ENCODE measurements around the gene KLHL29.

KLHL29 gene

DNA sequence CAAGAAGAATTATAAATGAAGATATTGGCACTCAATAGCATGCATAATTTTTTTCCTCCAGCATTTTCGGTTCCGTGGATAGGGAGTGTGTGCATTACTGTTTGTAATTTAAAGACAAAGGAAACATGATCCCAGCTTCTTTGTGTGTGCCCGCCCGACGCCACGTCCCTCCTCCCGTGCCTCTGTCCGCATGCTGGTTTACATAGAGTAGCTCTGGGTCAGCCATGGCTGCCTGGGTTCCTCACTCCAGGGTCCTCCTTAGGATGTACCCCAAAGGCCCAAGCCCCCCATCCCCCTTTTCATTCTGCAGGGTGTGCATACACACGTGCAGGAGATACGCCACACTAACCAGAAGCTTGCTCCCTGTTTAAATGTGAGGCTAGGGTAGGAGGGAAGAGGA is 214.7 kb downstream of the KLHL29 start:
- no peak for DNase-seq

DNA sequence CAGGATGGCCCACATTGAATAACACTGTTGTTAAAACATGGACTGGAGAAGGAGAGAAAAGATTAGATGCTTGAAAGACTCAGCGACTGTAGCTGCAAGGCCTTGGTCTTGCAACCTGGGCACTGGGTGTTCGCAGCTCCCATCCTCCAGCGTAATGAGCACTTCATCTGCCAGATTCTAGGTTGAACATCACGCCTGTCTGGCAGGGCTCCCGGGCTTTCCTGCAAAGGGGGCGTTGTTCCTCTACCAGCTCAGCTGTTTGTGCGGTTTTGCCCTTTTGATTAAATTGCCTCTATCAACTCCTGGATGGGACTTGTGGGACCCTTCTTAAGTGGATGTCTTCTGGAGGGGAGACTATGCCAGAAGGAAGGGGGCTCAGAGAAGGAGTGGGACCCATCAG is 215.4 kb downstream of the KLHL29 start:
- DNase-seq, result no peak

DNA sequence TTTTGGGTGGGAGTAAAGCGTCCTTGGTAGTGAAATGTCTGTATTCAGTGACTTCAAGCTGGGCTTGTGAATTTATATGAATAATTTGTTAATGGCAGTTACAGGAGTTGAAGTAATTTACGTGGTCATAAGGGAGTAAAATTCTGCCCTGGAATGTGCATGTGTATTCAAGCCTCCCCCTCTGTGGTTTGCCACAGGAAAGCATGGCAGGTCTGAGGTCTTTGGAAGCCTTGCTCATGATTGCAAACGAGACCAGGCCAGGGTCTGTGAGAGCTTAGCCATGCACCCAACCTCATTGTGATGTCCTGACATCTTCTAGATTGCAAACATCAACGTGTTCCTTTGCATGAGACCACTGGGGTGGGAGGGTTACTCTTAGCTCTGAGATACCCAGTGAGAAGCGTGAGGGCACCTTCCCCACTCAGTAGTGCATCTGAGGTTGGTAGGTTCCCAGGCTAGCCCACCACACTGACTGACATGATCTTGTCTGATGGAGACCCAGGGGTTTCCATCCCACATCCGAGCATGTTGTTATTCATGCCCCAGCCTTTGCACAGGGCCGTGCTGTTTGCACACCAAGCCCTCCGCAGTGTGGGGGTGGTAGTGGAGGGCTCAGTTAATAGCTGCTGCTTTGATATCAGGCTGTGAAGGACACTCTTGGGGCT is 216.5 kb downstream of the KLHL29 start:
- peak; percentile 41 for DNase-seq

DNA sequence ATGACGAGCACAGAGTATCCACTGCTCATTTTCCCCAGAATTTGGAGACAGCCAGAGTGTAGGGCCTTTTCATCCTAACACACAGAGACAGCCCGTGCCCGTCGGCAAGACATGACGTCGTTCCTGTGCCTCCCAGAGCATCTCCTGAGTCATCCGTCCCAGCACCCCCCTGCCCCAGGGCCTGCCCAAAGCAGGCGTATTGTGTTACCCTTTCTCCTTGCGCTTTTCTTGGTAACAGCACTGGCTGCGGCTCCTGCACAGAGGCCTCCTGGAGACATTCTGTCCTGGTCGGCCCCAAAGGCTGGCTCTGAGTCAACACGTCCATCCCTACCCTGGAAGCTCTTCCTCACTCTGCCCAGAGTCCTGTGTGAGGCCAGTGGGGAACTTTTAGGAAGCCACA is 217.1 kb downstream of the KLHL29 start:
- no peak for DNase-seq

DNA sequence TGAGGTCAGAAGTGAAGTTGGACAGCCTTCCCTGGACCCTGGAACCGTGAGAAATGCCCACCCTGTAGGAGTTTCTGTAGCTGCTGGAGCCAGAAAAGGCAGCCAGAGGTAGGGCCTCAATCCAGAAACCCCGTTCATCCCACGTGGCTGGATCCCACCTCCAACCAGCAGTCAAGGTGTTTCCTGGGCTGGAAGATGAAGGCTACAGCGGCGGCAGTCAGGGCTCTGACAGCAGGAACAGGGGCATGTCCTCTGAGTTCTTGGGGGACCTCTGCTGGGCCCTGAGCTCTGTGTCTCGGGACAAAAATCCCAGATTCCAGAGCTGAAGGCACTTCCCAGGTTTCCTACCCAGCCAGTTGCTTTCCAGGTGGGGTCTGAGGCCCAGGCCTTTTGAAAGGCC is 218.2 kb downstream of the KLHL29 start:
- no peak for DNase-seq

DNA sequence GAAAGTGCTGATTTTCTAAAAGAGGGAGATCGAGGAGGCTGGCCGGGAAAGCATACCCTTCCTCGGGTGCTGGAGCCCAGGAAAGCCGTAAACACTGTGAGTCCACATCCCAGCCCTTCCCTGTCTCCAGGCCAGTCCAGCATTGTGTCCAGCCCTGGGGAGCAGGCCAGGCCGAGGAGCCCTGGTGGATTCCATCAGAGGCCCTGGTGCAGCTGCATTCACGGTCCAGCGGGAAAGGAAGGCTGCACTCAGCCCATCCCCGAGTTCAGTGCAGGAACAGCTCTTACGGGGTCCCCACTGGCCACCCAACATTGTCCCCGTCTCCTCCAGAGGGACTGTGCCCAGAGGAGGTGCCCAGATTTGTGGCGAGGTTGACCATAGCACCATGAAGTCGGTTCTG is 218.6 kb downstream of the KLHL29 start:
- no peak for DNase-seq

DNA sequence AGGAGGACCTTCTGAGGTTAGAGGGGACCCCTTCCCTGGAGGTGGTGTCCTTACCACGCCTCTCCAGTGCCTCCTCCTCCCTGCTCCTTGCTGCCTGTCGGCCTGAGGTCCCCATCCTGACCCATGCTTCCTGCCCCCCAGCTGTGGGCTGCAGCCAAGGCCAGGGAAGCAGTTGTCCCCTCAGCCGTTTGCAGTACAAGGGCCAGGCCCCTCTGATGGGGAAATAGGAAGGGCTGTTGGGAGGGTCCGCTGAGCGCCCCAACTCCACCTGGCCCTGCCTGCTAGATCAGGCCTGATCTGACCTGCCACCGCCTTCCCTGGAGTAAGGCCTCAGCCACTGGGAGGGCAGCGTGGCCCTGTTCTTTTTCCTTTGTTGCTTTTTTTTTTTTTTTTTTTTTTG is 219.8 kb downstream of the KLHL29 start:
- no peak for DNase-seq

DNA sequence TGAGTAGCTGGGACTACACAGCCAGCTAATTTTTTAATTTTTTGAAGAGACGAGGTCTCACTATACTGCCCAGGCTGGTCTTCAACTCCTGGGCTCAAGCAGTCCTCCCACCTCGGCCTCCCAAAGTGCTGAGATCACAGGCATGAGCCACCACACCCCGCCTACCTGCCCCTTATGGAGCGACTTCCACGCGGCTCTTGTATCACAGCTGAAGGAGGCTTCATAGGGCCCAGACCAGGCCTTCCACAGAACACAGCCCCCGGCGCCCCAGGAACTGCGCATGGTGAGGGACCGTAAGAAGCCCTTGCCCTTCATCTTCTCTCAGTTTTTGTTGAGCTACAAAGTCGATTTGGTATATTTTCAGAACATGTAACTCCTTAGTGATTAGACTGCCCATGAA is 220.3 kb downstream of the KLHL29 start:
- no peak for DNase-seq

DNA sequence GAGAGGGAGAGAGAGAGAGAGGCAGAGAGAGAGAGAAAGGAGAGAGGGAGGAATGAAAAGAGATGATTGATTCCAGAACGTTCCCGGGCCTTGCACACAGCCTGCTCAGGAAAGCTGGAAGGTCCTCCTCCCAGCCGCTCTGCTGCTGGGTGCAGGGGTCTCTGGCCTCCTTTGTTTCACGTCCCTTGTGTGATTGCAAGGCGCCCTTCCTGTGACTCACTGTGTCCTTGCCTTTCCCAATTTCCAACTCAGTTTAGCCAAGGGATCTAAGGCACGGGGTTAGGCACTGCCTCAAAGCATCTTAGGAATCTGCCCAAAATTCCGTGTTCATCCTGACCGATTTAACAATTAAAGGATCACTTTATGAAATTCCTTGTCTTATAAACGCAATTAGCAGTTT is 221.2 kb downstream of the KLHL29 start:
- DNase-seq, result no peak

DNA sequence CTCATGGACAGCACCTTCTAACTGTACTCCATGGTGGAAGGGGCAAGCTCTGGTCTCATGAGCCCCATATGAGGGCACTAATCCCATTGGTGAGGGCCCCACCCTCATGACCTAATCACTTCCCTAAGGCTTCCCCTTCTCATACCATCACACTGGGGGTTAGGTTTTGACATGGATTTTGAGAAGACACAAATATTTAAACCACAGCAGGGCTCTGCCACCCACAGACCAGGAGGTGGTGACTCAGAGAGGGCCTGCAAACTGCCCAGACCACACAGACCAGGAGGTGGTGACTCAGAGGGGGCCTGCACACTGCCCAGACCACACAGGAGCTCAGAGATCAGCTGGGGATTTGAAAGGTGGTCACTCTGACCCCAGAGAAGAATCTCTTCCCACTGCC is 222.0 kb downstream of the KLHL29 start:
- DNase-seq, result peak; percentile 58

DNA sequence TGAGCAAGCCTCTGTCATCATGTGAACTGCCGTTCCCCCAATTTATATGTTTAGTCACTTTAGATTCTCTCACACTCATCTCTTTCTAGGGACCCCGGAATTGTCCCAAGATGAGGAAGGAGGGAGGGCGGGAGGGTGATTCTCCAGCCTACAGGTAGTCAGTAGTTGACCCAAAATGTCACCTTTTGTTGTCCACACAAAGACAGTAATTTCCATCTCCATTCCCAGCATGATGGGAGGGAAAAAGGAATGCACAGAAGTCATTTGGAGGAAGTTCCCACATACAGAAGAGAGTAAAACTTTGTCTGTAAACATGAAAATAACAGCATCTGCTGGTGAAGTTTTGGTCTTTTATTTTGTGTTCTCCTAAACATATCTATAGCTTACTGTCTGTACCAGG is 222.9 kb downstream of the KLHL29 start:
- no peak for DNase-seq

DNA sequence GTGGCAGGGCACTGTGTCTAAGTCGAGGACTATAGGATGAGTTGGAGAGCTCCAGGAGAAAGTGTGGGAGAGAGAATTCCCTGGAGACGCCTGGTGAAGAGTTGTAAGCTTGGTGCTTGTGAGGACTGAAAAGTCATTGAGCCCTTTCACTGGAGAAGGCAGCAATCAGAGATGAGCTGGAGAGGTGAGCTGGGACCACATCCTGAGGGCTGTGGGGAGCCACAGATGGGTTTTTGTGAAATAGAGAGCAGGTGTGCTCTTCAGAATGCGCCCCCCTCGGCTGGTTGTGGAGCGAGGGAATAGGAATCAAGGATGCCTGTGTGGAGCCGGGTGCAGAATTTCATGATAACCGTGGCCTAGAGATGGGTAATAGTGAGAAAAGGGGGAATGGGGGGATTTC is 224.3 kb downstream of the KLHL29 start:
- no peak for DNase-seq

DNA sequence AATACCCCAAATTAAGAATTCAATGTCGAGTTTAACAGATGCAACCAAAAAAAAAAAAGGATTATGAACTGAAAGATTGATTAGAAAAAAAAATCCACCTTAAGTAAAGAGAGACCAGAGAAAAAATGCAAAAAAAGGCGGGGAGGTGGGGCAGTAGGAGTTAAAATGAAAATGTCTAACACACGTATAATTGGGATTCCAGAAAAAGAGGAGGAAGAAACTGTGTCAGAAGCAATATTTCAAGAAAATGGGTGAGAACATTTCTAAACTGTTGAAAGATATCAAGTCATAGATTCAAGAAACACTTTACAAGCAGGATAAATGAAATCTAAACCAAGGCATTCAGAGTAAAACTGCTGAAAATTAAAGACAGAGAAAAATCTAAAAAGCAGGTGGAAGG is 226.9 kb downstream of the KLHL29 start:
- no peak for DNase-seq

DNA sequence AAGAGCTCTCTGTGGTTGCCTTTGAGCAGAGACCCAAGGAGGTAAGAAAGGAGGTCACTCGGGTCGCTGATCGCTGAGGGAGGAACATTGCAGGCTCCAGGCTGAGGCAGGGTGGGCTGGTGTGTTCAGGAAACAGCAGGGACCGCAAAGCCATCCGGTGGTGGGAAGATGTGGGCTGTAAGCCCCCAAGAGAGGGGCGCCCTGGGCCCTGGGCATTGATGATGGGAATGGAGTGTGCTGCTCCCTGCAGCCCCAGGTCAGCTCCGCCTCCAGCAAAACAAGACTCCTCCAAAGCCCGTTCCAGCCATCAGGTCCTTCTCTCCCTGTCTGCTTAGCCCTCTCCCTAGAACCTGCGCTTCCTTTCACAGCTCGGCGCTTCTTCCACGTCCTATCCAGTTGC is 229.7 kb downstream of the KLHL29 start:
- no peak for DNase-seq

DNA sequence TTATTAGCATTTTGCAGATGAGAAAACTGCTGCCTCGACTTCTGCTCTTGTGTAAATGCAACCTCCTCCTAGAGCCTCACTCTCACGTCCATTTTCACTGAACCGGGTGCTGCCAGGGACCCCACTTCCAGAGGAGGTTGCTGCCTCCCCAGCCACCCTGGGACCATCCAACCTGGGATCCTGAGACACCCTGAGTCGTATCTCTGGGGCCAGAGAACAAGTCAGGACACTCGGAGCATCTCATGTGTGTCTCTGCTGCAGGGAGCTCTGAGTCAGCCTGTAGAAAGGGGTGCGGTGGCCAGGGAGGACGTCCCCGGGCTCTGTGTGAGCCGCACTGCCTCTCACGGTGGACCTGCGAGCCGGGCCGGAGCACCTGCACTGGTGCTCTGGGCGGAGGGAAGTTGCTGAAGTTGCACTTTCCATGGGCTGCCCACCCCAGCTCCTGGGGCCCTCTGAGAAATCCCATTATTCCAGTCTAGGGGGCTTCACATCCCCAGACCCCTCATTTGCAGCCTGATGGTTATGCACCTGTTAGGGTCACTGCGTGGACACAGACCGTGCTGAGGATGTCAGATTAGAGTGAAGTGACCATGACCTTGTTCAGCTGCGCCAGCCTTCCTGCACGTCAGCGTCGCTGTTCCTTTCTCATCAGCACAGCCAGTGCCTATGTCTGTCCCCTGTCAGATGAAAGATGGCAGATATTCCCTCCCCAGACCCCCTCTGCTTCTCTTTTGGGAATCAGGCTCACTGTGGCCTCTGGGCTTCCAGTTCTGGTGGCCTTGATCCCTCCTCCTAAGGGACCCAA is 230.4 kb downstream of the KLHL29 start:
- DNase-seq, result no peak

DNA sequence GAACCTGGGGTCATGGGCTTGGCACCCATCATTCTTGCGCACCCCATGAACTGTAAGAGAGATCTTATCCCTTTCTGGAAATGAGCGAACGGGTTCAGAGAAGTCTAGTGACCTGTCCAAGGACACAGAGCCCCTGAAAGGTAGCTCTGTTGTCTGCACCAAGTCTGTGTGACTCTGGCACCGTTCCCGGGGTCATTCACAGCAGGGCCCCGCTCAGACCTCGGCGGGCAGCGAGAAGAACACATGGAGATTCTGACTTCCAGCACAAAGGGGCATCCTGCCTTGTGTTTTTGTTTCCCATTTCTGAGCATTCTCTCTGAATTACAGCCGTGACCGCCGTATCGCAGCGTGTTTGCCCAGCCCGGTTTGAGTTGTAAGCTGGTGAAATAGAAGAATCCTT is 231.7 kb downstream of the KLHL29 start:
- DNase-seq, result no peak

DNA sequence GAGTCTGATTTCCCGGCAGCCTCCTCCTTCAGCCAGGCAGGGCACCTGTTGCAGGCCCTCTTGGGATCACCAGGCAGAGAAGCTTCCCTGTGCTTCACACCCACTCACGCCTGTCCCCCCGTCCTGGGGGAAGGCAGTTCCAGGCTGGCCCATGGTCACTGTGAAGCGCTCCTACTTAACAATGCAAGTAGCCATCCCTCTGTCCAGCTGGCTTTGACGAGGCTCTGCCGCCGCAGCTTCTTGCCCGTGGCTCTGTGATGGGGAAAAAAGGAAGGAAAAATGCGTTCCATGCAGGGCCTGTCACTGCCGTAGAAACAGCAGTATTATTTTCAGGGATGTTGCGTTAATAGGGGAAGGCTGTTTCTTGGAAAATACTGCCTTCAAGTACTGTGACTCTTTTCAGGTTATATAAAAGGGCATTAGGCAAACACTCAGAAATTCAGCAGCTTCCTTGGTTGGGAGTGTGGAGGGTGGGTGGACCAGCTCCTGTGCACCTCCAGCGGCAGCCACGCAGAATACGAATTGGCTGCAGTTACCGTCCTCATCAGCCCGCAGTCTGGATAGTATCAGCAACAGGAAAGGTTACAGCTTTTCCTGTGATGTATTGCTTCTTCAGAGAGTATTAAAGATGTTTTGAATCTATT is 232.3 kb downstream of the KLHL29 start:
- DNase-seq, result no peak

DNA sequence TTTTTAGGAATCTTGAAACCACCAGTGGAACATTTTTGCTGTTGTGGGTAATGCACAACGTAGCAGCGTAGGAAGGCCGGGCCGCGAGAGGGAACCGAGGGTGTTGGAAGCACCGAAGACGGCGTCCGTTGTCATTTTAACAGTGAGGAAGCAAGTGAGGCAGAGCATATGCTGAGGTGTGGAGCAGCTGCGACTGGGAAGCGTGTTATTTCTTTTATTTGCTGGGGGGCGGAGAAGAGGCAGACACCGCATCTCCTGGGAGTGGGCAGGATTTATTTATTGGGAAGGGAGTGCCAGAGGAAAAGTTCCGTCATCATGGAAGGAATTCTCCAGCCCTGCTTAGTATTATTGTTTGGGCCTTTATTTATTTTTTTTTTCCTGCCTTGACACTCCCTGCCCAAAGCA is 232.8 kb downstream of the KLHL29 start:
- DNase-seq, result no peak

DNA sequence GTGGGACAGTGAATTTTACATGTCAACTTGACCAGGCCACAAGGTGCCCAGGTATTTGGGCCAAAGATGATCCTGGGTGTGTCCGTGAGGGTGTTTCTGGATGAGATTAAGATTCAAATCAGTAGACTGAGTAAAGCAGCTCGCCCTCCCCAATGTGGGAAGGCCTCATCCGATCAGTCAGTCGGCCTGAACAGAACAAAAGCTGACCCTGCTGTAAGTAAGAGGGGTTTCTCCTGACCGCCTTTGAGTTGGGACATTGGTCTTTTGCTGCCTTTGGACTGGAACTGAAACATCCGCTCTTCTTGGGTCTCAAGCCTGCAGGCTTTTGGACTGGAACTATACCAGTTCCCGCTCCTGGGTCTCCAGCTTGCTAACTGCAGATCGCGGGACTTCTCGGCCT is 233.3 kb downstream of the KLHL29 start:
- DNase-seq, result no peak

DNA sequence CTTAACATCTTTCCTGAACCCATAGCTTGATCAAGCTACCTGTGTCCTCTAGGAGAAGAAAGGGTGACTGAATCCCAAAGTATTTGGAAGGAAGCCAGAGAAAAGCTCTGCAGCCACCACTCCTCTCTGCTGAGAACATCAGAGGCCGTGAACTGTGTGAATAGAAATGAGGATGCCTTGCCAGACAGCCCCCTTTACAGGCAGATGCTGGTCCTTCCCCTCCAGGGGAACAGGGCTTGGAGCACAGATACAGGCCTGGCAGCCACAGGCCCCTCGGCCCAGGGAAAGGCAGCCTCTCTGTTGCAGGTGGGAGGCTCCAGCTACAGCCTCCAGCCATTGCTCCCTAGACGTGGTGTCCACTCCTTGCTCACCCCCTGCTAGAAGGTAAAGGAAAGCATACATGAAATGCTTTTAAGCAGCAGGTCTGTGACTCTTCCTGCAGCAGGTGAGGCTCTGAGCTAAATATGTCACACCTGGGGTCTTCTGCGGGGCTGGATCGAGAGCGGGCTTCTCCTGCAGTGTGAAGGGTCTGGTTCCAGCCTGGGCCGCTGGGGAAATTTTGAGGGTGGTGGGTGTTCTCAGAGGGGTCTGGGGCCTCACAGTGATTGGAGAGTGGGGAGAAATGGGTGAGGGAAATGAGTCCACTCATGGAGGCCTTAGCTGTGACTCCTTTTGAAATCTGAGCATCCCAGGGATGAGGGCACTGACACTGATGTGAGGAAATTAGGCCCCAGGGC is 234.0 kb downstream of the KLHL29 start:
- DNase-seq, result no peak

DNA sequence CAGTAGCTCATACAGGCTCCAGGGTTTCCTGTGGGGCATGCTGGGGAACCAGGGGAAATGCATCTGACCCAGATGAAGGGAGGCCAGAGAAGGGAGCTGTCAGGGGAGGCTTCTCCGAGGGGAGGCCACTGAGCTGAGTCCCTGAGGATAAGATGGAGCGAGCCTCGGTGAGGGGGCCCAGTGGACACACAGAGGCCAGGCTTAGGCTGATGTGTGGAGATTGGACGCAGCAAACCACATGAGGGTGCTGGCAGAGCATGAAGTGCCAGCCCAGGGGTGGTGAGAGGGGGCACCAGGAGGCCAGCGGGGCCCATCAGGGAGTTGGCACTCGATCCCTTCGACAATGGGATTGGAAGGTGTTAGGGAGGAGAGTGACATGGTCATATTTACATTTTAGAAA is 235.0 kb downstream of the KLHL29 start:
- no peak for DNase-seq

DNA sequence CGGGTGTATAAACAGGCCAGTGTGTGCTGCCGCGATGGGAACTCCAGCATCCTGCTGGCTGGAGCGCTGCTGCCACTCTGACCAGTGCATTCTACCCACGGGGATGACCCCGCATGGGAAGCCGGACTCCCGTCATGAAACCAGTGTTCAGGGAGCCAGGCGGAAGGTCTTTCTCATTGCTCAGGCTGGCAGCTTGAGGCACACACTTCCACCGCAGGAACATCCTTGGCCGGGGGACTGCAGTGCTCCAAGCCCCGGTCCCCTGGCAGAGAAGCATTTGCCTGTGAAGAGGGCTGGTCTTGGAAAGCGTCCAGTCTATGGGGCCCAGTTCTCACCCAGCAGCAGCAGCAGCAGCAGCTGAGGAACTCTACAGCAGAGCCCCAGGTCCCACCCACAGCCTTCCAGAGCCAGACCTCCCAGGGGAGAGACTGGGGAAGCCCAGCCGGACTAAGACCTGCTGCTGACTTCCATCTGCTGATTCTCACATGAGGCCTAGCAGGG is 235.9 kb downstream of the KLHL29 start:
- no peak for DNase-seq

DNA sequence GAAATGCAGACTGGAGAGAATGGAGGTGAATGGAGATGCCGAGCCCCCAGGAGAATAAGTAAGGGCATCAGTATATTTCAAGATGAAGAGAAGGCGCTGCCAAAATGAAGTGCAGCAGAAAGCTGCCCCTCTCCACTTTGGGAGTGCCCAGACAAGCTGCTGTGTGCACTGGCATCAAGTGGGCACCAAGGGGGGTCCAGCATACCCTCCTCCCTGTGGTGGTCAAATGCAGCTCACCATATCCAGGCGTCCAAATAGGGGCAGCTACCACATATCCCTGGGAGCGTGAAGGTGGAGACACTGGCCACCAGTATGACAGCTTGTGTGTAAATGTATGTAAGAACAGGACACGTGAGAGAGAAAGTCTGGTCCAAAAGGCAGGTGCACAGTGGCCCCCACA is 236.6 kb downstream of the KLHL29 start:
- no peak for DNase-seq

All from kidney glomerular epithelial cell (primary cell).